HFFc6 (cell line): ENCODE results near the gene SYCP2L. TPM values are rescaled to one million over a fixed set of nuclear protein-coding genes. Genes with fewer than 3 reads are reported as not detected.
"Not testable (repeated sequence)": the region's sequence is repeated elsewhere in the genome, so short reads cannot be mapped to it uniquely, and the experiment has no call there.

Source experiments
- DNase-seq: peaks from one replicate; pipeline ENCODE4 v3.0.0-alpha.2; 2018
- H3K27ac Mint-ChIP-seq: 2 replicates; pipeline ENCODE4 v1.8.0; 2020; ENCODE audit warnings: mild to moderate bottlenecking, mixed read lengths
- H3K27me3 Mint-ChIP-seq: 2 replicates; pipeline ENCODE4 v1.8.0; 2021; ENCODE audit warnings: mild to moderate bottlenecking, moderate library complexity, mixed read lengths; ENCODE audit not compliant: insufficient read depth
- H3K36me3 Mint-ChIP-seq: 2 replicates; pipeline ENCODE4 v1.8.0; 2021; ENCODE audit warnings: low read depth, mixed read lengths
- H3K4me1 Mint-ChIP-seq: 2 replicates; pipeline ENCODE4 v1.8.0; 2020; ENCODE audit warnings: low read depth, mixed read lengths
- H3K4me3 Mint-ChIP-seq: 2 replicates; pipeline ENCODE4 v1.8.0; 2020; ENCODE audit warnings: mild to moderate bottlenecking, moderate library complexity, mixed read lengths
- H3K9me3 Mint-ChIP-seq: 2 replicates; pipeline ENCODE4 v1.8.0; 2020; ENCODE audit warnings: mild to moderate bottlenecking, mixed read lengths
- total RNA-seq, 6 experiments: library from RNA; stranded (reverse); fragmentation: NEBNext Ultra II Directional; extraction: Animal tissue kit (Norgen Biotek cat#: 25700); gene quantifications; 2 replicates in 1 of 6; 3 replicates in 5 of 6; pipeline ENCODE4 v1.2.3, GENCODE V29; 2021
- TF ChIP-seq, protein P1 (sequence below): fragments of 200-600 bp; sonication (generic); IDR thresholded peaks from 2 replicates; pipeline ENCODE4 v1.5.0; 2021; ENCODE audit warnings: antibody characterized with exemption, mild to moderate bottlenecking

Gene SYCP2L
- total RNA-seq, 6 experiments from 2014 or later = not detected

DNA sequence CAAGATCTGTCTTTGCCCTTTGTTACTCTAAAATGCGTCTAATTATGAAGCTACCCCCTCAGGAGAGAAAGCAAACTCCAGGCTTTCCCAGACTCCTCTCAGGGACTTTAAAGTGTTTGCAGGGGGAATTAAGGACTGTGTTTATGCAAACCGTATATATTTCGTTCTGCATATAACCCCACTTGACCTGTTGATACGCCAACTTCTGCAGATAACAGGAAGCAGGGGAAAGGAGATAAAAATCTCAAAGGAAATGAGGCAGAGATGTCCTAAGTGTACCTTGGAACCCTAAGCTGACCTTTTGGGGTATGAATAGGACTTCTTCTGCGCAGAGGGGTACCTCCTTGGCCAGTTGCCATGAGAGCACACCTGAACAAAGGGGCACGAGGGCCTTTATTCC, 8.1 kb downstream of the SYCP2L start:
- H3K36me3 Mint-ChIP-seq = no peaks in the 10 kb centered on the region
- H3K4me3 Mint-ChIP-seq = no peak overlapping the region
- no peaks in the 10 kb centered on the region; the same call in 1 of the 2 replicates for H3K27me3 Mint-ChIP-seq
- no peak overlapping the region for H3K27ac Mint-ChIP-seq
- DNase-seq = no peak
- no peaks in the 10 kb centered on the region for H3K4me1 Mint-ChIP-seq
- no peaks in the 10 kb centered on the region; the same call in 1 of the 2 replicates for H3K9me3 Mint-ChIP-seq
- TF ChIP-seq, protein P1, sequence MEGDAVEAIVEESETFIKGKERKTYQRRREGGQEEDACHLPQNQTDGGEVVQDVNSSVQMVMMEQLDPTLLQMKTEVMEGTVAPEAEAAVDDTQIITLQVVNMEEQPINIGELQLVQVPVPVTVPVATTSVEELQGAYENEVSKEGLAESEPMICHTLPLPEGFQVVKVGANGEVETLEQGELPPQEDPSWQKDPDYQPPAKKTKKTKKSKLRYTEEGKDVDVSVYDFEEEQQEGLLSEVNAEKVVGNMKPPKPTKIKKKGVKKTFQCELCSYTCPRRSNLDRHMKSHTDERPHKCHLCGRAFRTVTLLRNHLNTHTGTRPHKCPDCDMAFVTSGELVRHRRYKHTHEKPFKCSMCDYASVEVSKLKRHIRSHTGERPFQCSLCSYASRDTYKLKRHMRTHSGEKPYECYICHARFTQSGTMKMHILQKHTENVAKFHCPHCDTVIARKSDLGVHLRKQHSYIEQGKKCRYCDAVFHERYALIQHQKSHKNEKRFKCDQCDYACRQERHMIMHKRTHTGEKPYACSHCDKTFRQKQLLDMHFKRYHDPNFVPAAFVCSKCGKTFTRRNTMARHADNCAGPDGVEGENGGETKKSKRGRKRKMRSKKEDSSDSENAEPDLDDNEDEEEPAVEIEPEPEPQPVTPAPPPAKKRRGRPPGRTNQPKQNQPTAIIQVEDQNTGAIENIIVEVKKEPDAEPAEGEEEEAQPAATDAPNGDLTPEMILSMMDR = no peak

DNA sequence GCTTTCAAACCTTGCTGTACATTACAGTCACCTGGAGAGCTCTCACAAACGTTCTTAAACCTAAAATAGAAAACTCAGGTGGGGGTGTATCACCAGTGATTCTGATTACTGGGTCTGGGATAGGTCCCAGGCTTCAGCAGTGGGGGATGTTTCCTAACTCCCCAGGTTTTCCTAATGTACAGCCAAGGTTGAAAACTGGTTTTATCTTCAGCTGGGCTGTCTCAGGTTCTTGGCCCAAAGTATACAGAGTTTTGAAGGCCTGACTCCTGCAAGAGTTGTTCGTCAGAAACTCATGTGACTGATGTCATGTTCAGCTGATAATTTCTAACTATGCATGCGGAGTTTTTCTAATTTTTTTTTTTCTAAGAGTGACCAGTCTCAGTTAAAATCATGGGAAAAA, 9.8 kb downstream of the SYCP2L start:
- Mint-ChIP-seq H3K27me3 (peaks cover 3% of the 10 kb centered on the region; the same call in 1 of the 2 replicates), H3K9me3 (no peaks in the 10 kb centered on the region), H3K27ac (no peak overlapping the region), H3K36me3 (no peaks in the 10 kb centered on the region), H3K4me3 (no peak overlapping the region), H3K4me1 (no peaks in the 10 kb centered on the region)
- no peak for DNase-seq
- TF ChIP-seq, protein P1 = no peak

DNA sequence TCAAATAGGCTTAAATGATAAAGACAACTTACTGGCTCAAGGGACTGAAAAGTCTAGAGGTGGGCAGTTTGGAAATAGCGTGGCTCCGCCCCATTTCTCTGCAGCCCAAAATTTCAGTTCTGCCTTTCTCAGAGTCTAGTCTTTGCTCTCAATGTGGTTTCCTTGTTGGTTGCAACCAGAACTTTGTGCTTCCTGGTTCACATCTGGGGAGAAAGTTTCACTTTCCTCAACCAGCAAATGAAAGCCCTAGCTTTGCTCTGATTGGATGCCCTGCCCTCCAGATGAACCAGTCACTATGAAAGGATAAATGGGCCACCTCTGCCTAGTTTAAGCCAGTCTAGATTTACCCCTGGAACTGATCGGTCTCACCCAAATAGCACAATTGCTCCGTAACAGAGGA, 14.9 kb downstream of the SYCP2L start:
- TF ChIP-seq, protein P1 = no peak
- DNase-seq = no peak
- Mint-ChIP-seq H3K36me3 (no peaks in the 10 kb centered on the region), H3K27ac (no peak overlapping the region), H3K9me3 (no peaks in the 10 kb centered on the region), H3K27me3 (peaks cover 8% of the 10 kb centered on the region), H3K4me3 (peak overlapping the region; percentile 21; the same call in 1 of the 2 replicates), H3K4me1 (no peaks in the 10 kb centered on the region)

DNA sequence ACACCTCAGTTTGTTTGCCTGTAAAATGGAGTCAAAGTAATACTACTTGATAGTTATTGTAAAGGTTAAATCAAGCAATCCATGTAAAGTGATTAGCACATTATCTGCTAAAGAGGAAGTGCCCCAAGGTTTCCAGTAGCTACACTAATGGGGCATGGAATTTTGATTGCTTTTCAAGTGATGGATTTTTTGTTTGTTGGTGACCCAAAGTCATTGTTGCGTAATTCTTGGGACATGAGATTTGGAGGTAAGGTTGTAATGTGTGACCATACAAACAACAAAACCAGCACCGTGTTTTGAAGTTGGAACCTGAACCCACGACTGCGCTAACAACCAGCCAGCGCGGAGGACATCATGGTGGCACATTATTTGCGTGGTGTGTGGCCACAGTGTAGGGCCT, 17.2 kb downstream of the SYCP2L start:
- no peaks in the 10 kb centered on the region for H3K9me3 Mint-ChIP-seq
- no peaks in the 10 kb centered on the region for H3K36me3 Mint-ChIP-seq
- TF ChIP-seq, protein P1 = no peak
- H3K27ac Mint-ChIP-seq = no peak overlapping the region
- no peak for DNase-seq
- no peak overlapping the region for H3K4me3 Mint-ChIP-seq
- no peaks in the 10 kb centered on the region for H3K4me1 Mint-ChIP-seq
- H3K27me3 Mint-ChIP-seq = peaks cover 8% of the 10 kb centered on the region

DNA sequence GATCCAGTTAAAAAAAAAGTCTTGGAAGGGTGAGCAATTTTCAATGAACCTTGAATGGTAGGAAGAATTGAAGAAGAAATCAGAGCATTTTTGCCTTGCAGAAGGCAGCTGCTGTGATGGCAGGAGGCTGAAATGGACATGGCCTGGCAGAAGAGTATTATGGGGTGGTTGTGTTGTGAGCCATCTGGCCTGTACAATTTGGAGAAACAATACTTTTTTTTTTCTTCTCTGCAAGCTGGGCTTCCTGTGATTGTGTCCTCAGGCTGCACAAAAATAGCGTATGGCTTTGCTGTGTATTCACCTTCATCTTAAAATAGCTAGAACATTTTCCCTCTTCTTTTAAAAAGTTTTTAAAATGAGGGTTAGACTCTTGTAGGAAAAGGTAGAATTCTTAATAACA, 21.4 kb downstream of the SYCP2L start:
- H3K36me3 Mint-ChIP-seq = no peaks in the 10 kb centered on the region
- no peak overlapping the region for H3K27ac Mint-ChIP-seq
- no peaks in the 10 kb centered on the region for H3K9me3 Mint-ChIP-seq
- TF ChIP-seq, protein P1 = no peak
- H3K27me3 Mint-ChIP-seq = peaks cover under 1% of the 10 kb centered on the region; the same call in 1 of the 2 replicates
- no peak overlapping the region for H3K4me3 Mint-ChIP-seq
- DNase-seq = no peak
- no peaks in the 10 kb centered on the region for H3K4me1 Mint-ChIP-seq

DNA sequence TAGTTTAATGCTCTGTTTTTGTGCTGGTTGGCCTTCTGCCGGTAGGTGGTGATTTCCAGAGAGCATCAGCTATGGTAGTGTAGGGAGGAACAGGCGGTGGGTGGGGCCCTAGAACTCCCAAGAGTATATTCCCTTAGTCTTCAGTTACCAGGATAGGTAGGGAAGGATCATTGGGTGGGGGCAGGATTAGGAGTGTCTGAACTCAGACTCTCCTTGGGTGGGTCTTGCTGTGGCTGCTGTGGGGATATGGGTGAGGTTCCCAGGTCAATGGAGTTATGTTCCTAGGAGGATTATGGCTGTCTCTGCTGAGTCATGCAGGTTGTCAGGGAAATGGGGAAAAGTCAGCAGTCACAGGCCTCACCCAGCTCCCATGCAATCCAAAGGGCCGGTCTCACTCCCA, 32.7 kb downstream of the SYCP2L start:
- H3K4me3 Mint-ChIP-seq, DNase-seq, H3K9me3 Mint-ChIP-seq, H3K36me3 Mint-ChIP-seq, H3K27me3 Mint-ChIP-seq, H3K27ac Mint-ChIP-seq, H3K4me1 Mint-ChIP-seq: not testable (repeated sequence)
